ENCODE results near the gene SLC35B4. TPM values are rescaled to one million over a fixed set of nuclear protein-coding genes. Genes with fewer than 3 reads are reported as not detected.

SLC35B4 gene
- total and polyA plus RNA-seq, 8 donors, result 14.3 to 33.1 (median 20.9) TPM

DNA sequence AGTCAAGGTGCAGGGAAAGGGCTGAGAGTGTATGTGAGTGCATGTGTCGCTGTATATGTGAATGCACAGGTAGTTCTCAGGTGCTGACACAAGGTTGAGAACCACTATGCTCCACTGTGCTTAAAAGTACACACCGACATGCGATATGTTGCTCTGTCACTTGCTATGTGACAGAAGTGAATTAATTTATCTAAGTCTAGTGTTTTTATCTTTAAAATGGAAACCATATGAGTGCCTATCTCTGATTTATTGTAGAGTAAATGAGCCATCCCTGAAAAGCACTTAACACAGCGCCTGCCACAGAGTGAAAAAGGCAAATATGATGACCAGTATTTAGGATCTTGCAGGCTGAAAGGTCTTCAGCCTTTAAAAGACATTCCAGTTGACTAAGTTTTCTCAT lies 4.9 kb downstream of the SLC35B4 start:
- H3K27ac ChIP-seq, result no peak overlapping the region
- DNase-seq, result no peak
- no peaks in the 10 kb centered on the region for H3K9me3 ChIP-seq
- H3K27me3 ChIP-seq, result no peaks in the 10 kb centered on the region
- peaks cover 0 to 4% of the 10 kb centered on the region in 2 donors for H3K4me1 ChIP-seq
- H3K4me3 ChIP-seq, result no peak overlapping the region
- intact Hi-C loops (cut with DNase I), result loop anchor here in 1 of 2 donors (10.0 kb wide), 1 partner anchor 187 kb away; the partner anchor contains the start of gene LRGUK
- H3K36me3 ChIP-seq, result no peaks in the 10 kb centered on the region
- no peak for ATAC-seq
- no peak for TF ChIP-seq CTCF (IDR thresholded peaks at IDR 0.05)

DNA sequence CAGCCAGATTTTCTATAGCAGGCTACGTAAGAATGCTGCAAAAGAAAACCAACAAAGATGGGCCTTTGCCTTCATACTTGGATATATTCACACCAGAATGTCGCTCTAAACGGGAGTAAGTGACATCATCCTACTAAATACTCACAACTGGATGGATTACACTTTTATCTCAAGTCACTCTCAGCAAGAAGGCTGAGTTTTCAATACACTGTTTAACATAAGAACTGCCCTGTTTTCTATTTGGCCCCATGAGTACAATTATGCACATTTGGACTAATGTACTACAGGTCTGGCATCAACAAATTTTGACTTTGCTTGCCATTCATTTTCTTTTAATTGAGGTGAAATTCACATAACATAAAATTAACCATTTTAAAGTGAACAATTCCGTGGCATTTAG lies 8.2 kb downstream of the SLC35B4 start:
- ATAC-seq (no peak), DNase-seq (no peak)
- Histone ChIP-seq H3K9me3 (no peaks in the 10 kb centered on the region), H3K4me3 (no peak overlapping the region), H3K27ac (no peak overlapping the region), H3K27me3 (no peaks in the 10 kb centered on the region), H3K4me1 (peaks cover 0 to 4% of the 10 kb centered on the region in 2 donors), H3K36me3 (peaks cover 0 to 27% of the 10 kb centered on the region in 2 donors)
- TF ChIP-seq CTCF (IDR thresholded peaks at IDR 0.05), result no peak
- intact Hi-C loops (cut with DNase I), result no loop called here

GRCh38 chr7:134307320-134307719 lies 9.4 kb downstream of the SLC35B4 start:
- H3K27me3 ChIP-seq, result no peaks in the 10 kb centered on the region
- DNase-seq, result no peak
- no peak for ATAC-seq
- H3K9me3 ChIP-seq, result no peaks in the 10 kb centered on the region
- H3K4me3 ChIP-seq, result no peak overlapping the region
- H3K36me3 ChIP-seq, result peaks cover 0 to 36% of the 10 kb centered on the region in 2 donors
- intact Hi-C loops (cut with DNase I), result no loop called here
- H3K4me1 ChIP-seq, result peaks cover 0 to 4% of the 10 kb centered on the region in 2 donors
- TF ChIP-seq CTCF (IDR thresholded peaks at IDR 0.05), result no peak
- H3K27ac ChIP-seq, result no peak overlapping the region

DNA sequence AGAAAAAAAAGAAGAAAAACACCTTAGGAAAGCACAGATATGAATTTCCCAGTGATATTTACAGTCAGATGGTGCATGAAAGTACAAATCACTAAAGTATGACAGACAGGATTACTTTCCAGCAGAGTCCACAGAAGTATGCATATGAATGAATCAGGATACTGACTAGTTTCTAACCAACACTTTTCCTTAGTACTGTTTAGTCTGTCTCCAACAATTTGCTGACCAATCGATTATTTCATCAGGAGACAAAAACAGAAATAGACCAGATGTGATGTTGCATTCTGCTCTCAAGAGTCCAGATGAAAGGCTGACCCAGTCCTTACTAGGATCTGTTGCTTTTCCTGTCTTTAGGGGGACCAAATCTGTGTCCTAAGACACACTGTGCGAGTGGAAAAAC lies 14.6 kb downstream of the SLC35B4 start:
- no peak overlapping the region for H3K4me3 ChIP-seq
- ATAC-seq, result no peak
- intact Hi-C loops (cut with DNase I), result no loop called here
- no peak for TF ChIP-seq CTCF (IDR thresholded peaks at IDR 0.05)
- peaks cover 0 to 68% of the 10 kb centered on the region in 2 donors for H3K36me3 ChIP-seq
- DNase-seq, result no peak
- no peak overlapping the region for H3K27ac ChIP-seq
- no peaks in the 10 kb centered on the region for H3K4me1 ChIP-seq
- no peaks in the 10 kb centered on the region for H3K9me3 ChIP-seq
- no peaks in the 10 kb centered on the region for H3K27me3 ChIP-seq

- no peaks in the 10 kb centered on the region for H3K27me3 ChIP-seq
- H3K4me1 ChIP-seq, result no peaks in the 10 kb centered on the region
- intact Hi-C loops (cut with DNase I), result no loop called here
- peaks cover 0 to 72% of the 10 kb centered on the region in 2 donors for H3K36me3 ChIP-seq
- H3K4me3 ChIP-seq, result no peak overlapping the region
- no peak overlapping the region for H3K27ac ChIP-seq
- H3K9me3 ChIP-seq, result no peaks in the 10 kb centered on the region
- no peak for TF ChIP-seq CTCF (IDR thresholded peaks at IDR 0.05)
- ATAC-seq, result no peak
- DNase-seq, result peak in 1 of 4 donors; percentile 25
Measured at GRCh38 chr7:134301592-134301991, 15.1 kb downstream of the SLC35B4 start.
